Tibial artery (tissue), 4 donors: Measurements from ENCODE around the gene ZNF316.
A peak's percentile ranks its signal among the peaks of the same experiment; 100 is the strongest.

Experiments
- DNase-seq, 2 donors: peaks; one replicate each; pipeline ENCODE4 v3.0.0-alpha.2; 2019
- H3K27ac ChIP-seq, 2 donors: fragments of 200-600 bp; sonication (generic) in 1 of 2; 1 replicate in 1 of 2; 2 replicates in 1 of 2; pipeline ENCODE4 v1.5.1; 2018 to 2019; ENCODE audit warnings: mild to moderate bottlenecking in 1 of 2
- H3K27me3 ChIP-seq, 2 donors: fragments of 200-600 bp; sonication (generic) in 1 of 2; one replicate each; pipeline versions ENCODE4 v1.5.1 to v1.6.0; 2016 to 2019
- H3K36me3 ChIP-seq, 3 donors: fragments of 200-600 bp; sonication (generic) in 2 of 3; one replicate each; pipeline ENCODE4 v1.5.1; 2016 to 2019; ENCODE audit warnings: mild to moderate bottlenecking in 2 of 3
- H3K4me1 ChIP-seq, 4 donors: fragments of 200-600 bp; sonication (generic) in 2 of 4; 1 replicate in 3 of 4; 2 replicates in 1 of 4; pipeline ENCODE4 v1.5.1; 2016 to 2019
- H3K4me3 ChIP-seq, 2 donors: fragments of 200-600 bp; sonication (generic) in 1 of 2; 1 replicate in 1 of 2; 2 replicates in 1 of 2; pipeline ENCODE4 v1.5.1; 2018 to 2019; ENCODE audit warnings: mild to moderate bottlenecking in 2 of 2
- H3K9me3 ChIP-seq, 3 donors: fragments of 200-600 bp; sonication (generic) in 1 of 3; one replicate each; pipeline ENCODE4 v1.5.1; 2016 to 2019
- CTCF ChIP-seq, 2 experiments: fragments of 200-600 bp in 1 of 2; fragments of 450-650 bp in 1 of 2; IDR thresholded peaks; one replicate each; pipeline ENCODE4 v1.5.1; 2017 to 2019; ENCODE audit warnings: antibody characterized with exemption in 2 of 2, mild to moderate bottlenecking in 1 of 2, moderate library complexity in 1 of 2
- intact Hi-C: fragments of 100-400 bp; cut with DNase I; formaldehyde crosslinking; loops from one replicate; pipeline ENCODE4 v1.15.0; 2023; ENCODE audit warnings: low total_unique reads

Gene ZNF316

GRCh38 chr7:6652446-6653011 is 15.4 kb downstream of the ZNF316 start:
- peaks cover 29 to 89% (median 77%) of the 10 kb centered on the region in 3 donors for H3K36me3 ChIP-seq
- DNase-seq, result peak in 1 of 2 donors; percentile 24

GRCh38 chr7:6653071-6654003 is 16.2 kb downstream of the ZNF316 start:
- TF ChIP-seq CTCF (IDR thresholded peaks at IDR 0.05), result no peak
- Histone ChIP-seq H3K9me3 (peaks cover 0 to 7% (median 0%) of the 10 kb centered on the region in 3 donors), H3K36me3 (peaks cover 29 to 81% (median 69%) of the 10 kb centered on the region in 3 donors), H3K4me1 (no peaks in the 10 kb centered on the region), H3K27me3 (no peaks in the 10 kb centered on the region), H3K27ac (no peak overlapping the region), H3K4me3 (no peak overlapping the region)
- DNase-seq, result peak in 1 of 2 donors; percentile 49
- intact Hi-C loops, result no loop called here

More at GRCh38 chr7:6652446-6653011, 15.4 kb downstream of the ZNF316 start:
- H3K27ac ChIP-seq, result no peak overlapping the region
- peaks cover 0 to 7% (median 0%) of the 10 kb centered on the region in 3 donors for H3K9me3 ChIP-seq
- no peaks in the 10 kb centered on the region for H3K4me1 ChIP-seq
- intact Hi-C loops, result no loop called here
- TF ChIP-seq CTCF (IDR thresholded peaks at IDR 0.05), result no peak
- no peaks in the 10 kb centered on the region for H3K27me3 ChIP-seq
- no peak overlapping the region for H3K4me3 ChIP-seq

- no peak overlapping the region for H3K27ac ChIP-seq
- H3K9me3 ChIP-seq, result peaks cover 0 to 7% (median 0%) of the 10 kb centered on the region in 3 donors
- no peak for TF ChIP-seq CTCF (IDR thresholded peaks at IDR 0.05)
- no peaks in the 10 kb centered on the region for H3K4me1 ChIP-seq
- H3K36me3 ChIP-seq, result peaks cover 29 to 71% (median 61%) of the 10 kb centered on the region in 3 donors
- intact Hi-C loops, result no loop called here
- H3K27me3 ChIP-seq, result no peaks in the 10 kb centered on the region
- no peak overlapping the region for H3K4me3 ChIP-seq
- DNase-seq, result peak in 1 of 2 donors; percentile 37
Observed at GRCh38 chr7:6654113-6654841, 17.2 kb downstream of the ZNF316 start.

GRCh38 chr7:6654842-6655610 is 17.9 kb downstream of the ZNF316 start:
- no peaks in the 10 kb centered on the region for H3K27me3 ChIP-seq
- H3K4me3 ChIP-seq, result no peak overlapping the region
- intact Hi-C loops, result loop anchor here (5.0 kb wide), 1 partner anchor 957 kb away; no protein-coding TSS in a partner anchor
- no peaks in the 10 kb centered on the region for H3K4me1 ChIP-seq
- peaks cover 29 to 64% (median 54%) of the 10 kb centered on the region in 3 donors for H3K36me3 ChIP-seq
- no peak for TF ChIP-seq CTCF (IDR thresholded peaks at IDR 0.05)
- DNase-seq, result peak in 1 of 2 donors; percentile 56
- no peak overlapping the region for H3K27ac ChIP-seq
- H3K9me3 ChIP-seq, result peaks cover 0 to 7% (median 0%) of the 10 kb centered on the region in 3 donors
